Effector CD8-positive, alpha-beta T cell (primary cell): ENCODE results near the gene CYLD.

ENCODE experiments used
- DNase-seq: peaks from one replicate; lab custom pipeline; 2025; lab: John Stamatoyannopoulos, UW

CYLD gene

GRCh38 chr16:50842589-50842988 lies 100.7 kb downstream of the CYLD start:
- DNase-seq, result no peak

DNA sequence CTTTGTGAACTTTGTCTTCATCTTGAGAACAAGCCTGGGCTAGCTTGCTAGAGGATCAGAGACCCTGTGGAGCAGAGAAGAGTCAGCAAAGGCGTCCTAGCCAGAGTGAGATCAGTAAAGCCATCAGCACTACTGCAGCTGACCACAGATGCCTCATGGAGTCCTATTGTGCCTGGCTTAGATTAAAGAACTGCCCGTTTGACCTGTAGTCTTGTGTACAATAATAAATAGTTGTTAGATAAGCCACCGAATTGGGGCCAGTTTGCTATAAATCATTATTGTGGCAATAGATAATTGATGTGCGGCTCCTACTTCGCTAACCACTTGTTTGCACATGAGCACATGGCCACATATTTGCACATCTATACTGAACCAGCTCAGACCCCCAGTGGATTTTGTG lies 103.0 kb downstream of the CYLD start:
- no peak for DNase-seq

DNA sequence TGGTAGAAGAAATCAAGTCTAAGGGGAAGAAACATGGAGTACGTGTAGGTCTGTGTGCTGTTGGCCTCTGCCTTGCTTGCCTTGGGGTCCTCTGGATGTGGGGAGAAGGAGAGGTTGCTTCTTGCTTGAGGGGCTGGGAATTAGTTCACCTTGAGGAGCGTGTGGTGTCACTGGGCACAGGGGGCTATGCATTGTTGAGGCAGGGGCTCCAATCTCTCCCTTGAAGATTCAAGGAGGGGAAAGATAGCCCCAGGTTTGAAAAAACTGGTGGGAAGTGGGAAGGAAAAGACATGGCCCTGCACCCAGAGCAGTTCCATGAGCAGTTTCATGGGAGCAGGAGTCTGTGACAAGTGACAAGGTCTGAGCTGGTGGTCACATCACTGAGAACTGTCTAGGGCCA lies 103.4 kb downstream of the CYLD start:
- DNase-seq, result no peak

GRCh38 chr16:50846511-50846910 lies 104.6 kb downstream of the CYLD start:
- no peak for DNase-seq

GRCh38 chr16:50847166-50847565 lies 105.3 kb downstream of the CYLD start:
- DNase-seq, result no peak

GRCh38 chr16:50848755-50849514 lies 107.0 kb downstream of the CYLD start:
- DNase-seq, result no peak
